ENCODE measurements around the gene CACNA2D3. TPM values are rescaled to one million over a fixed set of nuclear protein-coding genes. Genes with fewer than 3 reads are reported as not detected.

CACNA2D3 gene
- total RNA-seq, 4 donors from 2014 or later: 0.94 to 3.6 (median 2.1) TPM

DNA sequence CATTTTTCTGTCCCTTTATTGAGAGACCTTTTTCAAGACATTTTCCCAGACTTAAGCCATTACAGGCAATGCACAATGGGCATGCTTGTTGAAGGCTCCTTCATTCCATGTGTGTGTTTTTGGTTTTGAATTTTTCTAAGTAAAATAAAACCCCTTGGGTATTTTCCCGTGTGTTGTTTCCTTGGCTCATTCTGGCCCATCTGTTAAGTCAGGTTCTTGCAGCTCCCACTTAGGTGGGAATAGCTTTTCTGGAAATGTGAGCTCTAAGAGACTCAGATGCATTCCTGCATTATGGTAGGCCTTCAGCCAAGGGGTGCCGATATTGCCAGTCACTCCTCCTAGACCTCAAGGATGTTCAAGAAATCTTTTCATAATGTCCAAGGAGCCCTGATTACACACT lies 314.9 kb downstream of the CACNA2D3 start:
- TF ChIP-seq, protein P1, sequence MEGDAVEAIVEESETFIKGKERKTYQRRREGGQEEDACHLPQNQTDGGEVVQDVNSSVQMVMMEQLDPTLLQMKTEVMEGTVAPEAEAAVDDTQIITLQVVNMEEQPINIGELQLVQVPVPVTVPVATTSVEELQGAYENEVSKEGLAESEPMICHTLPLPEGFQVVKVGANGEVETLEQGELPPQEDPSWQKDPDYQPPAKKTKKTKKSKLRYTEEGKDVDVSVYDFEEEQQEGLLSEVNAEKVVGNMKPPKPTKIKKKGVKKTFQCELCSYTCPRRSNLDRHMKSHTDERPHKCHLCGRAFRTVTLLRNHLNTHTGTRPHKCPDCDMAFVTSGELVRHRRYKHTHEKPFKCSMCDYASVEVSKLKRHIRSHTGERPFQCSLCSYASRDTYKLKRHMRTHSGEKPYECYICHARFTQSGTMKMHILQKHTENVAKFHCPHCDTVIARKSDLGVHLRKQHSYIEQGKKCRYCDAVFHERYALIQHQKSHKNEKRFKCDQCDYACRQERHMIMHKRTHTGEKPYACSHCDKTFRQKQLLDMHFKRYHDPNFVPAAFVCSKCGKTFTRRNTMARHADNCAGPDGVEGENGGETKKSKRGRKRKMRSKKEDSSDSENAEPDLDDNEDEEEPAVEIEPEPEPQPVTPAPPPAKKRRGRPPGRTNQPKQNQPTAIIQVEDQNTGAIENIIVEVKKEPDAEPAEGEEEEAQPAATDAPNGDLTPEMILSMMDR (IDR thresholded peaks at IDR 0.05; ENCODE audit: low read depth): no peak

DNA sequence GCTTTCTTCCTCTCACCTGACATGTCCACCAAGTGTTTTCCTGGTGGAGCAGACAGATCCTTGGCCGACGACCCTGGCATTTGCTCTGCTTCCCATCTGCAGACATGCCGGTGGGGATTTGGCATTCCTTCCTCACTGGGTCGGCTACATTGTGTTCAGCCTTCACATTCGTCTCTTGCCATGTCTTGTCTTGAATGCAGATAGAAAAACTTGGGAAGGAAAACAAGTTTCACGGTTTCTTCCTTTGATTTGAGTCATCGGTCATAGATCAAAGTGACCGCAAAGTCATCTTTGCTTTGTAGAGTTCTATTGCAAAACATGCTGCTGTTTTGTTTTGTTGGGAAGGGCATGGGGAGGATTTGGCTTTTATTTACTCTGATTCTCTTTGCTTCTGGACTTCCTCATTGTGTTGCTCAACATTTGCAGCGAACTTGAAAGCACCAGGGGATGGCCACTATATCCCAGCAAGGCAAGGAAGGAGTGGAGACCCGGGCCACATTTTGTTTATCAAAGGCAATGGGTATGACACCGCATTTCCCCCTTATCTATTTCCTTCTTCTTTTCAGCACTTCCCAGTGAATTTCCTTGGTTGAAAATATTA lies 321.3 kb downstream of the CACNA2D3 start:
- TF ChIP-seq, protein P1 (IDR thresholded peaks at IDR 0.05; ENCODE audit: low read depth): no peak

DNA sequence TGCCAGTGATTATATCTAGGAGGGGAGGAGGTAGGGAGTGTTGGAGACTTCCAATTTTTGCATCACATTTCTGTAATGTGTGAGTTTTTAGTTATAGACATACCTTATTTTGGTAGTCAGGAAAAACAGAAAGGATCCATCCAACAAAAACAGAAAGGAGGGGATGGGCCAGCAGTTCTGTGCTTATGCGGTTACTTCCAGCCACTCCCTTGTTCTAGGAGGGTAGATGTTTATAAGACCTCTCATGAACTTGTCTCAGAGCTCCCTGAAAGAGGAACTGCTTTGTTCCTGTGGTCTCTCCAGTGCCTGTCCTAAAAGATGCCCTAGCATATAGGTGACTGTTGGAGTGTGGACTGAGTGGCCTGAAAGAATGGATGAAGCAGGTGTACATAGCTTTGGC lies 323.3 kb downstream of the CACNA2D3 start:
- TF ChIP-seq, protein P1 (IDR thresholded peaks at IDR 0.05; ENCODE audit: low read depth): no peak

DNA sequence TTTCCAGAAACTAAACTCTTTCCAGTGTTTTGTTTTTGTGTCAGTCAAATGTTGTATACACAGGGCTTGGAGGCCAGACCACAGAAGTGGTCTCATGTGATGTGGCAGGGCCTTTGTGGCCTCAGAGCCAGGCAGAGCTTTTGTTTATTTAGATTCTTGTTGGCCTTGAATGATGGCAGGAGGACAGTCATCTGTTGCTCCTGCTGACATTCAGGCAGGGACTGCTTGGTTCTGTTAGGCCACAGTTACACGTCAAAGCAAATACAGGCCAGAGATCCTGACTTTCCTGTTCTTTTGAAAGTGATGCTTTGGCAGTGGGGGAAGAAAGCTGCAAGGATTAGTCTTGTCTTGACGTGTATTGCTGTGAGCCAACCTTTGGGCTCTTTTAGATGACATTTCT lies 325.1 kb downstream of the CACNA2D3 start:
- TF ChIP-seq, protein P1 (IDR thresholded peaks at IDR 0.05; ENCODE audit: low read depth): no peak

DNA sequence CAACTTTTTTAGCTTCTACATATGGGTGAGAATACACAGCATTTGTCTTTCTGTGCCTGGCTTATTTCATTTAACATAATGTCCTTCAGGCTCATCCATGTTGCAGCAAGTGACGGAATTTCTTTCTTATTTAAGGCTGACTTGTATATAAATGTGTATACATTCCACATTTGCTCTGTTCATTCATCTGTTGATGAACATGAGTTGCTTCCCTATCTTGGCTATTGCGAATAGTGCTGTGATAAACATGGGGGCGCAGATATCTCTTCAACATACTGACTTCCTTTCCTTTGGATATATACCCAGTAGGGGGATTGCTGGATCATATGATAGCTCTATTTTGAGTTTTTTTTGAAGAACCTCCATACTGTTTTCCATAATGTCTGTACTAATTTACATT lies 332.5 kb downstream of the CACNA2D3 start:
- TF ChIP-seq, protein P1 (IDR thresholded peaks at IDR 0.05; ENCODE audit: low read depth): no peak

GRCh38 chr3:54458357-54458756 lies 336.0 kb downstream of the CACNA2D3 start:
- TF ChIP-seq, protein P1 (IDR thresholded peaks at IDR 0.05; ENCODE audit: low read depth): no peak

- TF ChIP-seq, protein P1 (IDR thresholded peaks at IDR 0.05; ENCODE audit: low read depth): no peak
Measured at GRCh38 chr3:54476891-54477290, 354.5 kb downstream of the CACNA2D3 start.
